NCI-H524 treated with DMSO at 0.1 percent for 48 hours (cell line): ENCODE measurements around the gene ARX.

Experiments
- DNase-seq: peaks from one replicate; lab custom pipeline; 2025; lab: John Stamatoyannopoulos, UW

ARX gene

DNA sequence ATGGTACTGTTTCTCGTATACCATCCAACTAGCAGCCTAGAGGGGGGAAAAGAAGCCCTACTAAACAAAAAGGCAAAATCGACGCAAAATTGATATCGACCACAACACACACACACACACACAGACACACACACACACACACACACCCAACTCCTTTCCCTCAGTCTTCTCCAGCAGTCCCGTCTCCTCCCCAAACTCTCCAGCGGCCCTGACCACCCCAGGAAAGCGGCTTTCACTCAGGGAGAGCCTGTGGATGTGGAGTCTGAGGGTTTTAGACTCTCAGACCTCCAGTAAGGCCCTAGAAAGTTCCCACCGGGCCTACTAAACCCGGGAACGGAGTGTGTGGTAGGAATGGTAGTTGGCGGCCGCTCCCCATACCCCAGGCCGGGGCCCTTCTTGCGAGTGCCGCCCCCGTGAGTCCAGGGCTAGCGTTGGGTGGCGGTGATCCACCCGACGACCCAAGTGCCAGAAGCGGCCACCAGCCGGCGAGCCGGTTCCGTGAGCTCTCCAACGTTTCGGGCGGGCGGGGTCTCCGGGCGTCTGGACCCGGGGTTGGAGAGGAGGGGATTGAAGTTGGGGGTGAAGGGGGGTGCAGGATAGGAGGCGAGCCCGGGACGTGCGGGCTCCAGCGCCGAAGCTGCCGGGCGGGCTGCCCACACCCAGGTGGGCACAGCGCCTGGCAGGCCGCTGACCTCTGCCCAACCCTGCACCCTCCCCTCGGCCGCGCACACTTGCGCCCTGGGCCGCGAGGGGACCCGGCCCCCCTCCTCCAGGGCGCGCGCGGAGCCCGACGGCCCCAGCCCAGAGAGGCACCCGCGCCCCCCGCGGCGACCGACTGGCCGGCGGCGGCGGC, 13.7 kb downstream of the ARX start:
- DNase-seq = no peak

- no peak for DNase-seq
Observed at GRCh38 chrX:24999511-24999910, 16.3 kb downstream of the ARX start.

DNA sequence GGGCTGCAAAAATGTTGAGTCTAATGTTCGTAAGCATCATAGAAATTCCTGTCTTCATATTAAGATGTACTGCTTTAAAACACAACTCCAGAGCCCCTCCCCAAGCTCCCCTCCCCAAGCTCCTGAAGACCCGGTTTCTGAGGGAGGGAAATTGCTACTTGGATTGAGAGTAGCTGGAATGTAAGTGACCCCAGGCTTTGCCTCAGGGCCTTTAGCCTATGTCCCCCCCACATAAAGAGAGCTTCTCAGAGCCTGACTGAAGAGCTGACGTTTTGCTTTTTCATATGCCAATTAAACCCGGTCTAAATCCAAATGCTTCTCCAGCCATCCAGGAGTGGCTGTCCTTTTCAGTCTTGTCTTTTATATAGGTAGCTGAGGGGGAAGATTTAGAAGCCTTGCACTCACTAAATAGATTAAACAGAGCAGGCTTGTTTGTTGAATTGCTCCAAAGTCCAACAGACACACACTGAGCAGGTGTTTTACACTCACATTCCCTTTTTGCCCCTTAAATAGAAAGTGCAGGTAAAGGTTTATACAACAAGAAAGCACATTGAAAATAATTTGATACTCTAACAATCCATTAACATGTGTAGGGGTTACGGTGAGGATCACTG, 19.6 kb downstream of the ARX start:
- DNase-seq = no peak

GRCh38 chrX:24993879-24994278, 21.9 kb downstream of the ARX start:
- DNase-seq = no peak

GRCh38 chrX:24990535-24990934, 25.2 kb downstream of the ARX start:
- no peak for DNase-seq

- DNase-seq = no peak
Observed at GRCh38 chrX:24988314-24988713, 27.5 kb downstream of the ARX start.

GRCh38 chrX:24987731-24988130, 28.0 kb downstream of the ARX start:
- DNase-seq = no peak

DNA sequence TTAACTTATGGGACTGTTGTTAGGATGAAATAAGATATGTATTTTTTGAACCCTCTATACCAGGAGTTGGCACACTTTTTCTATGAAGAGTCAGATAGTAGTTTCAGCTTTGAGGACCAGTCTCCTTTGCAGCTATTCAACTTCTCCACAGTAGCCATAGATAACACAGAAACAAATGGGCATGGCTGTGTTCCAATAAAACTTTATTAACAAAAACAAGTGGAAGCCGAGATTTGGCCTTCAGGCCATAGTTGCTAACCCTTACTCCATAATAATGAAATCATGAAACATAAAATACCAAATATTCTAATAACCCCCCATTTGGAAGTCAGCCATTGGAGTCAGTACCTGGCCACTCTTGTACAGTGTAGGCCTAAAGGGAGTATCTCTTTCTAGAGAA, 30.6 kb downstream of the ARX start:
- DNase-seq = no peak

GRCh38 chrX:24983931-24984330, 31.8 kb downstream of the ARX start:
- DNase-seq = no peak

DNA sequence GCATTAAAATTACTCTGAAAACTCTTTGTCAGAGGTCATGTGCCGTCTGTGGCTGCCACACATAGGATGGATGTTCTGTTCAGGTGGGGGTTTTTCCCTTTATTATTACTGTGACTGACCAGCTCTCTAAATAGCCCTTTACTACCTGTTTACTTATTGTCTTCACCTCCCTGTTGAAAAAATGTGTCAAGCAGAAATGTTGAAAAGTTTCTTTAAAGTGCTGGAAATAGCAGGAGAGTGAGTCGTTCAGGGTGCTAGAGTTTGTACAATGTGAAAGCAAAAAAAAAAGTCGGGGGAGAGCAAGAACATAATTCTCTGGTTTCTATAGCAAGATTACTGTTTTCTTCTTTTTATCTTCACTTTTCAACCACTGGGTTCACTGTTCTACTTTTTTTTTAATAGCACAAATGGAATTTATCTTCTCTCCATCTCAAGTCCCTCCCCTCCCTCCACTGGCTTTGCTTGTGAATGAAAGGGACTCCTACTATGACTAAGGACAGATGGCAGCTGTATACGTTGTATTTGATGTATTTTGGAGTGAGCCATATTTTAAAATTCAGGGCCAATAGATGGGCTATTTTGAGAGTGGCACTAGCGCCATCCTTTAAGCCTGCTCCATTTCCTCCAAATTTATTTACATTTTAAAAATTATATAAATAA, 33.3 kb downstream of the ARX start:
- no peak for DNase-seq

DNA sequence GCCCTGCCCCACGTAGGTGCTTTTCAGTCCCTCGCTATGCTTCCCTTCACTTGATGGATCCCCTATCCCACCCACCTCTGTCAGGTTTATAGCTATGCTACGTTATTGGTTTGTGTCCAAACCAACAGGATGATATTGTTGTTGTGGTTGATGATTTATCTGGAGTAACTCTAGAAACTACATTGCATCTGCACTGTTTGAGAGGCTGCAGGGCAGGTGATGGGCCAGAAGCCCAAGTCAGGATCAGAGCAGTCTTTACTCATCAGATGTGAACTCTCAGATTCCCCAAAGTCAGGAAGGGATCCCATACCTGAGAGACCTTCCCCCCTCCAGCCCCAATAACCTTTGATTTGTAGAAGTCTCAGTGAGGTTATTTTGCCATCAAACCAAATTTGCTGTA, 34.7 kb downstream of the ARX start:
- no peak for DNase-seq

DNA sequence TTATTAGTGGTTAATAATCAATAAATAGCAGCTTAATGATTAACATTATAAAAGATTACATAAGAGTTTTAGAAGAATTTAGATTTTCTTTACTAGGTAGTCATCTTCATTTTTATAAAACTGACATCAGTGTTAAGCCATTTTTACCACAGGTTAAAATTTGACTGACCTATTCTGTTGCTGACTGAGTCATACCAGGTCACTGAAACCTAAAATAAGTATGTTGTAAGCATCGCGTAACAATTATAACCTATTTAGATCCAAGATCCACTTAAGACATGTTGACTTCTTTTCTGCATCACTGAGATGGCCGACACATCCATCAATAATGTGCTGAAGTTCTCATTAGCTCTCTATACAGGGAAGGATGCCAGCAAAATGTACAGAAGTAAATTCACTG, 36.7 kb downstream of the ARX start:
- DNase-seq = no peak

- no peak for DNase-seq
Observed at GRCh38 chrX:24969812-24970211, 46.0 kb downstream of the ARX start.

DNA sequence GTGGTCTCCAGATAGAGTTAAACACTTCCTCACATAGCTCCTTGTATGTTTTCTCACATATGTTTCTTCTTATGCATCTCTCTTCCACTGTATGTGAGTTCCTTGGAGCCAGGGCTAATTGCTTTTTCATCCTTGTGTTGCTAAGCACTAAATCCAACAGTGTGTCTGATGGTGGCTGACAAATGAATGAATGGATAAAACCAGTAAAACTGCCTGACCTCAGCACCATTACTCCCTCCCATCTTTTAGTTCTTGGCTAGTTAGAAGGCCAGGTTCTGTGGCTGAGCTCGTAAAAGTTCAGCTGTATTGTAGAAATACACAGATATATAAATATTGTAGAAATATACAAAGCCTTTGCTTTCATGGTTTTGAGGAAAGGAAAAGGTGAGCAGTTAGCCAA, 50.4 kb downstream of the ARX start:
- DNase-seq = no peak

- DNase-seq = no peak
Observed at GRCh38 chrX:24963823-24964222, 51.9 kb downstream of the ARX start.

GRCh38 chrX:24961809-24962208, 54.0 kb downstream of the ARX start:
- no peak for DNase-seq

GRCh38 chrX:24956828-24957227, 58.9 kb downstream of the ARX start:
- no peak for DNase-seq

DNA sequence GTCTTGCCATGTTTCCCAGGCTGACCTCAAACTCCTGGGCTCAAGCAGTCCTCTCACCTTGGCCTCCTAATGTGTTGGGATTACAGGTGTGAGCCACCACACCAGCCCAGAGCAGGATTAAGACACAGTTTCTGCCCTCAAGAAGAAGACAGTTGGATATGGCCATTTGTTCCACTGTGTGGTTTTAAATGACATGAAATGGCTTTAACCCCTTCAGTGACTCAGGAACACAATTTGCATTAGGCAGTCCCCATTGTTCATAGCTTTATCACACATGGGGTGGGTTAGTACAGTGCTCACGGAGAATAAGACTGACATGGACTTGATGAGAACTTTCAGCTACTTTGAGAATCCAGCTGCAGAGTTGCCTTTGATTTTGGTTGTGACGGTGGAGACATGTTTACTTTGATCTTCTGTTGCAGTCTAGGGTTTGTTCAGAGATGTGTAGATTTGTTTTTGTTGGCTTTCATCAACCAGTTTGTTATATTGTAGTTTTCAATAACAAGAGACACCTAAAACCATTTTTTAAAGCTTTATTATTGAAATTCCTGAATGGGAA, 60.3 kb downstream of the ARX start:
- no peak for DNase-seq

GRCh38 chrX:24954732-24955131, 61.0 kb downstream of the ARX start:
- no peak for DNase-seq
